HEK293 (cell line): ENCODE results near the gene MED29.

Experiments used
- HOXA7 ChIP-seq: sonication (generic); formaldehyde crosslinking; IDR thresholded peaks from 2 replicates; pipeline ENCODE4 v1.8.1; 2022; ENCODE audit warnings: missing genetic modification reagents, borderline replicate concordance
- HOXD13 ChIP-seq: sonication (generic); formaldehyde crosslinking; IDR thresholded peaks from 2 replicates; pipeline ENCODE4 v1.8.0; 2022; ENCODE audit warnings: missing genetic modification reagents, borderline replicate concordance
- KLF8 ChIP-seq: fragments of 450-650 bp; formaldehyde crosslinking; IDR thresholded peaks from 2 replicates; pipeline ENCODE4 v1.5.1; 2016; ENCODE audit warnings: missing biosample characterization, missing genetic modification characterization
- ZNF10 ChIP-seq: fragments of 450-650 bp; formaldehyde crosslinking; IDR thresholded peaks from 2 replicates; pipeline ENCODE4 v1.5.1; 2017; ENCODE audit warnings: missing biosample characterization, missing genetic modification characterization
- ZNF202 ChIP-seq: fragments of 450-650 bp; formaldehyde crosslinking; IDR thresholded peaks from 2 replicates; pipeline ENCODE4 v1.5.1; 2016; ENCODE audit warnings: missing biosample characterization, missing genetic modification characterization, borderline replicate concordance
- ZNF248 ChIP-seq: fragments of 450-650 bp; formaldehyde crosslinking; IDR thresholded peaks from 2 replicates; pipeline ENCODE4 v1.5.1; 2017; ENCODE audit warnings: missing biosample characterization, missing genetic modification characterization
- ZNF292 ChIP-seq: fragments of 450-650 bp; formaldehyde crosslinking; IDR thresholded peaks from 2 replicates; pipeline ENCODE4 v1.5.1; 2016; ENCODE audit warnings: low read depth, missing biosample characterization, missing genetic modification characterization, borderline replicate concordance
- ZNF366 ChIP-seq: fragments of 450-650 bp; formaldehyde crosslinking; conservative IDR thresholded peaks from 2 replicates; pipeline ENCODE4 v1.5.1; 2016; ENCODE audit warnings: missing biosample characterization, missing genetic modification characterization
- ZNF391 ChIP-seq: fragments of 450-650 bp; formaldehyde crosslinking; IDR thresholded peaks from 2 replicates; pipeline ENCODE4 v1.5.1; 2016; ENCODE audit warnings: low read depth, missing biosample characterization, missing genetic modification characterization, borderline replicate concordance
- ZNF416 ChIP-seq: fragments of 450-650 bp; formaldehyde crosslinking; IDR thresholded peaks from 2 replicates; pipeline ENCODE4 v1.5.1; 2016; ENCODE audit warnings: missing biosample characterization, missing genetic modification characterization
- ZNF433 ChIP-seq: fragments of 450-650 bp; formaldehyde crosslinking; IDR thresholded peaks from 2 replicates; pipeline ENCODE4 v1.5.1; 2016; ENCODE audit warnings: missing biosample characterization, missing genetic modification characterization, low read depth
- ZNF560 ChIP-seq: fragments of 450-650 bp; formaldehyde crosslinking; IDR thresholded peaks from 2 replicates; pipeline ENCODE4 v1.5.1; 2017; ENCODE audit warnings: missing biosample characterization, missing genetic modification characterization, borderline replicate concordance
- ZNF621 ChIP-seq: fragments of 450-650 bp; formaldehyde crosslinking; IDR thresholded peaks from 2 replicates; pipeline ENCODE4 v1.5.1; 2017; ENCODE audit warnings: missing biosample characterization, missing genetic modification characterization
- TF ChIP-seq, protein P1 (sequence below): fragments of 450-650 bp; formaldehyde crosslinking; IDR thresholded peaks from 2 replicates; pipeline ENCODE4 v1.5.1; 2016; ENCODE audit warnings: missing biosample characterization, missing genetic modification characterization
- TF ChIP-seq, protein P2 (sequence below): IDR thresholded peaks from 2 replicates; pipeline ENCODE4 v1.6.1; 2011; ENCODE audit warnings: mild to moderate bottlenecking, low read depth, low read length, borderline replicate concordance
- TF ChIP-seq, protein P3 (sequence below): fragments of 450-650 bp; formaldehyde crosslinking; IDR thresholded peaks from 2 replicates; pipeline ENCODE4 v1.5.1; 2016; ENCODE audit warnings: missing biosample characterization, missing genetic modification characterization
- TF ChIP-seq, protein P4 (sequence below): fragments of 450-650 bp; formaldehyde crosslinking; IDR thresholded peaks from 2 replicates; pipeline ENCODE4 v1.5.1; 2017; ENCODE audit warnings: missing biosample characterization, missing genetic modification characterization
- TF ChIP-seq, protein P5 (sequence below): fragments of 450-650 bp; formaldehyde crosslinking; IDR thresholded peaks from 2 replicates; pipeline ENCODE4 v1.5.0; 2017; ENCODE audit warnings: missing biosample characterization, missing genetic modification characterization, borderline replicate concordance
- TF ChIP-seq, protein P6 (sequence below): fragments of 450-650 bp; formaldehyde crosslinking; IDR thresholded peaks from 2 replicates; pipeline ENCODE4 v1.5.1; 2016; ENCODE audit warnings: missing biosample characterization, missing genetic modification characterization, borderline replicate concordance
- TF ChIP-seq, protein P7 (sequence below): fragments of 450-650 bp; IDR thresholded peaks from 2 replicates; pipeline ENCODE4 v1.5.1; 2018; ENCODE audit warnings: missing biosample characterization, missing genetic modification characterization
- TF ChIP-seq, protein P8 (sequence below): fragments of 450-650 bp; formaldehyde crosslinking; IDR thresholded peaks from 2 replicates; pipeline ENCODE4 v1.5.1; 2016; ENCODE audit warnings: missing biosample characterization, missing genetic modification characterization

Gene MED29

DNA sequence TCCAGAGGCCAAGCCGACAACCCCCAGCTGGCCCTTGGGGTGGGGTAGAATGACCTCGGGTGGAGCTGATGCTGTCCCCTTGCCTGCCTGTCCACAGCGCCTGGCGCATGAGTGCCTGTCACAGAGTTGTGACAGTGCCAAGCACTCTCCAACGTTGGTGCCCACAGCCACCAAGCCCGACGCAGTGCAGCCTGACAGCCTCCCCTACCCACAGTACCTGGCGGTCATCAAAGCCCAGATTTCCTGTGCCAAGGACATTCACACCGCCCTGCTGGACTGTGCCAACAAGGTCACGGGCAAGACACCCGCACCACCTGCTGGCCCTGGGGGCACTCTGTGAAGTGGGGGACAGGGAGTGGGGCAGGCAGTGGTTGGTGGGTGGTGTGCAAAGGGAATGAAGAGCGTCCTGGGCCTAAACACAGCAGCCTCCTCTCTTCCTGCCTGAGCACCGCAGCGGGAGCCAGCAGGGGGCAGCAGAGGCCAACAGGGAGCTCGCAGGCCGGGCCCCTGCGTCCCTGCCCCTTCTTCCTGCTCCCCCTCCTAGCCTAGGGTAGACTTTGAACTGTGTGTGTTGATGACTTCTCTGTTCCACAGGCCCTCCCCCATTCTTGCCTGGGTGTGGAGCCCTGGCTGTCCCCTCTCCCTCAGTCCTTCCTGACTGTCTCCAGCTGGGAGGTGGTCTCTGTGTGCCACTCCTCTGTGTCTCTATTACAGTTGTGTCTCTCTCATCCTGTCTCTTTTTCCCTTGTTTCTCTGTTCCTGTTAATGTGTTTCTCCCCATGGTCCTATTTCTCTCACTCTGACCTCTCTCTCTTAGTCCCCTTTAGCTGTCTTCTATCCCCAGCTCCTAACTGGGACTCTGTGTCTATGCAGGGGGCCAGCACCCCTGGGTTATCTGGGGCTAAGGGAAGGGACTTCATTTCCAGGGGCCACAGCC lies 6.5 kb downstream of the MED29 start (continued):
- TF ChIP-seq ZNF560 (tag by site-specific recombination), result no peak
- peak; percentile 64 for TF ChIP-seq KLF8
- TF ChIP-seq ZNF416 (tag by site-specific recombination), result no peak
- TF ChIP-seq, protein P1, sequence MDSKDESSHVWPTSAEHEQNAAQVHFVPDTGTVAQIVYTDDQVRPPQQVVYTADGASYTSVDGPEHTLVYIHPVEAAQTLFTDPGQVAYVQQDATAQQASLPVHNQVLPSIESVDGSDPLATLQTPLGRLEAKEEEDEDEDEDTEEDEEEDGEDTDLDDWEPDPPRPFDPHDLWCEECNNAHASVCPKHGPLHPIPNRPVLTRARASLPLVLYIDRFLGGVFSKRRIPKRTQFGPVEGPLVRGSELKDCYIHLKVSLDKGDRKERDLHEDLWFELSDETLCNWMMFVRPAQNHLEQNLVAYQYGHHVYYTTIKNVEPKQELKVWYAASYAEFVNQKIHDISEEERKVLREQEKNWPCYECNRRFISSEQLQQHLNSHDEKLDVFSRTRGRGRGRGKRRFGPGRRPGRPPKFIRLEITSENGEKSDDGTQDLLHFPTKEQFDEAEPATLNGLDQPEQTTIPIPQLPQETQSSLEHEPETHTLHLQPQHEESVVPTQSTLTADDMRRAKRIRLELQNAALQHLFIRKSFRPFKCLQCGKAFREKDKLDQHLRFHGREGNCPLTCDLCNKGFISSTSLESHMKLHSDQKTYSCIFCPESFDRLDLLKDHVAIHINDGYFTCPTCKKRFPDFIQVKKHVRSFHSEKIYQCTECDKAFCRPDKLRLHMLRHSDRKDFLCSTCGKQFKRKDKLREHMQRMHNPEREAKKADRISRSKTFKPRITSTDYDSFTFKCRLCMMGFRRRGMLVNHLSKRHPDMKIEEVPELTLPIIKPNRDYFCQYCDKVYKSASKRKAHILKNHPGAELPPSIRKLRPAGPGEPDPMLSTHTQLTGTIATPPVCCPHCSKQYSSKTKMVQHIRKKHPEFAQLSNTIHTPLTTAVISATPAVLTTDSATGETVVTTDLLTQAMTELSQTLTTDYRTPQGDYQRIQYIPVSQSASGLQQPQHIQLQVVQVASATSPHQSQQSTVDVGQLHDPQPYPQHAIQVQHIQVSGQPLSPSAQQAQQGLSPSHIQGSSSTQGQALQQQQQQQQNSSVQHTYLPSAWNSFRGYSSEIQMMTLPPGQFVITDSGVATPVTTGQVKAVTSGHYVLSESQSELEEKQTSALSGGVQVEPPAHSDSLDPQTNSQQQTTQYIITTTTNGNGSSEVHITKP (tag by site-specific recombination), result peak; percentile 30; the same call in 1 of the 2 replicates
- TF ChIP-seq ZNF292 (tag by site-specific recombination), result no peak
- no peak for TF ChIP-seq HOXD13
- TF ChIP-seq, protein P2, sequence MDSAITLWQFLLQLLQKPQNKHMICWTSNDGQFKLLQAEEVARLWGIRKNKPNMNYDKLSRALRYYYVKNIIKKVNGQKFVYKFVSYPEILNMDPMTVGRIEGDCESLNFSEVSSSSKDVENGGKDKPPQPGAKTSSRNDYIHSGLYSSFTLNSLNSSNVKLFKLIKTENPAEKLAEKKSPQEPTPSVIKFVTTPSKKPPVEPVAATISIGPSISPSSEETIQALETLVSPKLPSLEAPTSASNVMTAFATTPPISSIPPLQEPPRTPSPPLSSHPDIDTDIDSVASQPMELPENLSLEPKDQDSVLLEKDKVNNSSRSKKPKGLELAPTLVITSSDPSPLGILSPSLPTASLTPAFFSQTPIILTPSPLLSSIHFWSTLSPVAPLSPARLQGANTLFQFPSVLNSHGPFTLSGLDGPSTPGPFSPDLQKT, result no peak
- no peak; the same call in 1 of the 2 replicates for TF ChIP-seq ZNF10
- TF ChIP-seq ZNF621 (tag by site-specific recombination), result no peak
- TF ChIP-seq, protein P3, sequence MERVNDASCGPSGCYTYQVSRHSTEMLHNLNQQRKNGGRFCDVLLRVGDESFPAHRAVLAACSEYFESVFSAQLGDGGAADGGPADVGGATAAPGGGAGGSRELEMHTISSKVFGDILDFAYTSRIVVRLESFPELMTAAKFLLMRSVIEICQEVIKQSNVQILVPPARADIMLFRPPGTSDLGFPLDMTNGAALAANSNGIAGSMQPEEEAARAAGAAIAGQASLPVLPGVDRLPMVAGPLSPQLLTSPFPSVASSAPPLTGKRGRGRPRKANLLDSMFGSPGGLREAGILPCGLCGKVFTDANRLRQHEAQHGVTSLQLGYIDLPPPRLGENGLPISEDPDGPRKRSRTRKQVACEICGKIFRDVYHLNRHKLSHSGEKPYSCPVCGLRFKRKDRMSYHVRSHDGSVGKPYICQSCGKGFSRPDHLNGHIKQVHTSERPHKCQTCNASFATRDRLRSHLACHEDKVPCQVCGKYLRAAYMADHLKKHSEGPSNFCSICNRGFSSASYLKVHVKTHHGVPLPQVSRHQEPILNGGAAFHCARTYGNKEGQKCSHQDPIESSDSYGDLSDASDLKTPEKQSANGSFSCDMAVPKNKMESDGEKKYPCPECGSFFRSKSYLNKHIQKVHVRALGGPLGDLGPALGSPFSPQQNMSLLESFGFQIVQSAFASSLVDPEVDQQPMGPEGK, result peak; percentile 95
- no peak for TF ChIP-seq ZNF433 (tag by site-specific recombination)
- TF ChIP-seq, protein P4, sequence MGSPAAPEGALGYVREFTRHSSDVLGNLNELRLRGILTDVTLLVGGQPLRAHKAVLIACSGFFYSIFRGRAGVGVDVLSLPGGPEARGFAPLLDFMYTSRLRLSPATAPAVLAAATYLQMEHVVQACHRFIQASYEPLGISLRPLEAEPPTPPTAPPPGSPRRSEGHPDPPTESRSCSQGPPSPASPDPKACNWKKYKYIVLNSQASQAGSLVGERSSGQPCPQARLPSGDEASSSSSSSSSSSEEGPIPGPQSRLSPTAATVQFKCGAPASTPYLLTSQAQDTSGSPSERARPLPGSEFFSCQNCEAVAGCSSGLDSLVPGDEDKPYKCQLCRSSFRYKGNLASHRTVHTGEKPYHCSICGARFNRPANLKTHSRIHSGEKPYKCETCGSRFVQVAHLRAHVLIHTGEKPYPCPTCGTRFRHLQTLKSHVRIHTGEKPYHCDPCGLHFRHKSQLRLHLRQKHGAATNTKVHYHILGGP (tag by site-specific recombination), result no peak
- TF ChIP-seq, protein P5, sequence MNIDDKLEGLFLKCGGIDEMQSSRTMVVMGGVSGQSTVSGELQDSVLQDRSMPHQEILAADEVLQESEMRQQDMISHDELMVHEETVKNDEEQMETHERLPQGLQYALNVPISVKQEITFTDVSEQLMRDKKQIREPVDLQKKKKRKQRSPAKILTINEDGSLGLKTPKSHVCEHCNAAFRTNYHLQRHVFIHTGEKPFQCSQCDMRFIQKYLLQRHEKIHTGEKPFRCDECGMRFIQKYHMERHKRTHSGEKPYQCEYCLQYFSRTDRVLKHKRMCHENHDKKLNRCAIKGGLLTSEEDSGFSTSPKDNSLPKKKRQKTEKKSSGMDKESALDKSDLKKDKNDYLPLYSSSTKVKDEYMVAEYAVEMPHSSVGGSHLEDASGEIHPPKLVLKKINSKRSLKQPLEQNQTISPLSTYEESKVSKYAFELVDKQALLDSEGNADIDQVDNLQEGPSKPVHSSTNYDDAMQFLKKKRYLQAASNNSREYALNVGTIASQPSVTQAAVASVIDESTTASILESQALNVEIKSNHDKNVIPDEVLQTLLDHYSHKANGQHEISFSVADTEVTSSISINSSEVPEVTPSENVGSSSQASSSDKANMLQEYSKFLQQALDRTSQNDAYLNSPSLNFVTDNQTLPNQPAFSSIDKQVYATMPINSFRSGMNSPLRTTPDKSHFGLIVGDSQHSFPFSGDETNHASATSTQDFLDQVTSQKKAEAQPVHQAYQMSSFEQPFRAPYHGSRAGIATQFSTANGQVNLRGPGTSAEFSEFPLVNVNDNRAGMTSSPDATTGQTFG (tag by site-specific recombination), result no peak
- TF ChIP-seq, protein P6, sequence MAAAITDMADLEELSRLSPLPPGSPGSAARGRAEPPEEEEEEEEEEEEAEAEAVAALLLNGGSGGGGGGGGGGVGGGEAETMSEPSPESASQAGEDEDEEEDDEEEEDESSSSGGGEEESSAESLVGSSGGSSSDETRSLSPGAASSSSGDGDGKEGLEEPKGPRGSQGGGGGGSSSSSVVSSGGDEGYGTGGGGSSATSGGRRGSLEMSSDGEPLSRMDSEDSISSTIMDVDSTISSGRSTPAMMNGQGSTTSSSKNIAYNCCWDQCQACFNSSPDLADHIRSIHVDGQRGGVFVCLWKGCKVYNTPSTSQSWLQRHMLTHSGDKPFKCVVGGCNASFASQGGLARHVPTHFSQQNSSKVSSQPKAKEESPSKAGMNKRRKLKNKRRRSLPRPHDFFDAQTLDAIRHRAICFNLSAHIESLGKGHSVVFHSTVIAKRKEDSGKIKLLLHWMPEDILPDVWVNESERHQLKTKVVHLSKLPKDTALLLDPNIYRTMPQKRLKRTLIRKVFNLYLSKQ (tag by site-specific recombination), result no peak; the same call in 1 of the 2 replicates
- TF ChIP-seq HOXA7 (CRISPR knock-in tag), result no peak
- no peak for TF ChIP-seq ZNF248 (tag by site-specific recombination)
- TF ChIP-seq ZNF391 (tag by site-specific recombination), result peak; percentile 88; the same call in 1 of the 2 replicates
- TF ChIP-seq, protein P7, sequence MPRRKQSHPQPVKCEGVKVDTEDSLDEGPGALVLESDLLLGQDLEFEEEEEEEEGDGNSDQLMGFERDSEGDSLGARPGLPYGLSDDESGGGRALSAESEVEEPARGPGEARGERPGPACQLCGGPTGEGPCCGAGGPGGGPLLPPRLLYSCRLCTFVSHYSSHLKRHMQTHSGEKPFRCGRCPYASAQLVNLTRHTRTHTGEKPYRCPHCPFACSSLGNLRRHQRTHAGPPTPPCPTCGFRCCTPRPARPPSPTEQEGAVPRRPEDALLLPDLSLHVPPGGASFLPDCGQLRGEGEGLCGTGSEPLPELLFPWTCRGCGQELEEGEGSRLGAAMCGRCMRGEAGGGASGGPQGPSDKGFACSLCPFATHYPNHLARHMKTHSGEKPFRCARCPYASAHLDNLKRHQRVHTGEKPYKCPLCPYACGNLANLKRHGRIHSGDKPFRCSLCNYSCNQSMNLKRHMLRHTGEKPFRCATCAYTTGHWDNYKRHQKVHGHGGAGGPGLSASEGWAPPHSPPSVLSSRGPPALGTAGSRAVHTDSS (tag by site-specific recombination), result no peak
- TF ChIP-seq ZNF202 (tag by site-specific recombination), result no peak
- TF ChIP-seq, protein P8, sequence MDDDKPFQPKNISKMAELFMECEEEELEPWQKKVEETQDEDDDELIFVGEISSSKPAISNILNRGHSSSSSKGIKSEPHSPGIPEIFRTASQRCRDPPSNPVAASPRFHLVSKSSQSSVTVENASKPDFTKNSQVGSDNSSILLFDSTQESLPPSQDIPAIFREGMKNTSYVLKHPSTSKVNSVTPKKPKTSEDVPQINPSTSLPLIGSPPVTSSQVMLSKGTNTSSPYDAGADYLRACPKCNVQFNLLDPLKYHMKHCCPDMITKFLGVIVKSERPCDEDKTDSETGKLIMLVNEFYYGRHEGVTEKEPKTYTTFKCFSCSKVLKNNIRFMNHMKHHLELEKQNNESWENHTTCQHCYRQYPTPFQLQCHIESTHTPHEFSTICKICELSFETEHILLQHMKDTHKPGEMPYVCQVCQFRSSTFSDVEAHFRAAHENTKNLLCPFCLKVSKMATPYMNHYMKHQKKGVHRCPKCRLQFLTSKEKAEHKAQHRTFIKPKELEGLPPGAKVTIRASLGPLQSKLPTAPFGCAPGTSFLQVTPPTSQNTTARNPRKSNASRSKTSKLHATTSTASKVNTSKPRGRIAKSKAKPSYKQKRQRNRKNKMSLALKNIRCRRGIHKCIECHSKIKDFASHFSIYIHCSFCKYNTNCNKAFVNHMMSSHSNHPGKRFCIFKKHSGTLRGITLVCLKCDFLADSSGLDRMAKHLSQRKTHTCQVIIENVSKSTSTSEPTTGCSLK (tag by site-specific recombination), result no peak
- TF ChIP-seq ZNF366 (tag by site-specific recombination), result peak; percentile 66; the same call in 1 of the 2 replicates
